HepG2 (cell line): Measurements from ENCODE around the gene DDAH2. TPM values are rescaled to one million over a fixed set of nuclear protein-coding genes. Genes with fewer than 3 reads are reported as not detected.
A peak's percentile ranks its signal among the peaks of the same experiment; 100 is the strongest.

Source experiments
- ATAC-seq: fragments of 200-7000 bp; cut with Tn5 transposase; 3 replicates; pipeline ENCODE4 v1.9.1; 2020; ENCODE audit warnings: mild to moderate bottlenecking, moderate library complexity
- BruUV-seq: library from RNA; stranded (reverse); fragments of 400-500 nt; replicated peaks from 2 replicates; lab custom pipeline; 2021; lab: Mats Ljungman, UMichigan
- CTCF ChIA-PET: fragments of 300-600 bp; formaldehyde crosslinking; extraction: SDS; loops from one replicate; lab custom pipeline; 2021; ENCODE audit warnings: low total read pairs, inconsistent platforms, low intra/inter-chr PET ratio; lab: Yijun Ruan, JAX
- POLR2A ChIA-PET: fragments of 350-600 bp; sonication (Branson Sonifier 250); formaldehyde crosslinking; loops from one replicate; lab custom pipeline; 2020; ENCODE audit warnings: antibody characterized with exemption, inconsistent platforms; lab: Yijun Ruan, JAX
- DNase-seq: peaks from one replicate; pipeline ENCODE4 v3.0.0-alpha.2; 2015; ENCODE audit warnings: low spot score
- FAIRE-seq: peaks from 3 replicates; lab custom pipeline; 2011; peaks lifted over from hg19 to GRCh38; lab: Jason Lieb, UNC
- H2AFZ ChIP-seq: one replicate; pipeline ENCODE4 v1.6.1; 2011; ENCODE audit warnings: low read length, inconsistent platforms
- H3K27ac ChIP-seq: fragments of 300-600 bp; 3 replicates; pipeline ENCODE4 v1.8.0; 2011; ENCODE audit warnings: mixed run types, mild to moderate bottlenecking, mixed read lengths, low read length, inconsistent platforms; ENCODE audit not compliant: insufficient read depth; ENCODE audit errors: extremely low read length
- H3K27me3 ChIP-seq, 2 experiments: fragments of 200-600 bp in 1 of 2; 2 replicates in 1 of 2; 3 replicates in 1 of 2; pipeline versions ENCODE4 v1.6.0 to v1.8.0; 2011; ENCODE audit warnings: low read length in 2 of 2, mild to moderate bottlenecking in 2 of 2, moderate library complexity in 2 of 2, inconsistent platforms in 1 of 2; ENCODE audit not compliant: insufficient read depth in 2 of 2, control insufficient read depth in 1 of 2
- H3K36me3 ChIP-seq, 2 experiments: fragments of 200-600 bp in 1 of 2; replicated peaks in 1 of 2; 2 replicates in 1 of 2; 3 replicates in 1 of 2; pipeline versions ENCODE4 v1.5.1 to v1.8.0; 2011; ENCODE audit warnings: low read length in 2 of 2, inconsistent platforms in 1 of 2; ENCODE audit not compliant: insufficient read depth in 2 of 2, control insufficient read depth in 1 of 2
- H3K4me1 ChIP-seq: 2 replicates; pipeline ENCODE4 v1.5.1; 2012; ENCODE audit warnings: low read length, inconsistent platforms; ENCODE audit not compliant: insufficient read depth
- H3K4me2 ChIP-seq: 2 replicates; pipeline ENCODE4 v1.6.0; 2011; ENCODE audit warnings: low read depth, low read length, inconsistent platforms
- H3K4me3 ChIP-seq, 3 experiments: fragments of 200-600 bp in 1 of 3; sonication (generic), shearing (Covaris generic) in 1 of 3; replicated peaks in 1 of 3; 2 replicates each; pipeline ENCODE4 v1.5.1; 2011 to 2016; ENCODE audit warnings: low read length in 3 of 3, inconsistent platforms in 2 of 3, low read depth in 2 of 3, mild to moderate bottlenecking in 2 of 3, control low read depth in 1 of 3, mixed read lengths in 1 of 3; ENCODE audit not compliant: insufficient read depth in 1 of 3
- H3K79me2 ChIP-seq: one replicate; pipeline ENCODE4 v1.6.1; 2011; ENCODE audit warnings: low read length, inconsistent platforms; ENCODE audit not compliant: insufficient read depth
- H3K9ac ChIP-seq: 2 replicates; pipeline ENCODE4 v1.6.0; 2011; ENCODE audit warnings: mild to moderate bottlenecking, low read depth, low read length, inconsistent platforms; ENCODE audit not compliant: insufficient read depth
- H3K9me3 ChIP-seq: 2 replicates; pipeline ENCODE4 v1.5.1; 2012; ENCODE audit warnings: mild to moderate bottlenecking, low read length
- H4K20me1 ChIP-seq: 2 replicates; pipeline ENCODE4 v1.6.0; 2011; ENCODE audit warnings: inconsistent platforms, mild to moderate bottlenecking, low read length, moderate library complexity; ENCODE audit not compliant: insufficient read depth
- BHLHE40 ChIP-seq: IDR thresholded peaks from 2 replicates; pipeline ENCODE4 v1.6.1; 2011; ENCODE audit warnings: low read length, improper control_type of control experiment
- CAMTA2 ChIP-seq: sonication (generic); formaldehyde crosslinking; IDR thresholded peaks from 2 replicates; pipeline ENCODE4 v1.4.0; 2020; ENCODE audit warnings: mild to moderate bottlenecking, missing genetic modification reagents, borderline replicate concordance
- KDM5B ChIP-seq: sonication (generic); formaldehyde crosslinking; IDR thresholded peaks from 2 replicates; pipeline ENCODE4 v1.4.0; 2020; ENCODE audit warnings: missing genetic modification reagents, mild to moderate bottlenecking, borderline replicate concordance
- KMT2A ChIP-seq: sonication (generic); formaldehyde crosslinking; IDR thresholded peaks from 2 replicates; pipeline ENCODE4 v1.4.0; 2020; ENCODE audit warnings: missing genetic modification reagents
- NR2F6 ChIP-seq, 2 experiments: IDR thresholded peaks; 2 replicates each; pipeline ENCODE4 v1.6.1; 2016; ENCODE audit warnings: antibody characterized with exemption in 1 of 2, mild to moderate bottlenecking in 1 of 2
- PHB2 ChIP-seq: fragments of 450-650 bp; IDR thresholded peaks from 2 replicates; pipeline ENCODE4 v1.6.1; 2018; ENCODE audit not compliant: partially characterized antibody
- SNRNP70 ChIP-seq: fragments of 200-400 bp; formaldehyde crosslinking; IDR thresholded peaks from 2 replicates; pipeline ENCODE4 v1.6.1; 2017; ENCODE audit warnings: mild to moderate bottlenecking, low read depth, low read length, moderate library complexity
- SRSF9 ChIP-seq: fragments of 200-400 bp; formaldehyde crosslinking; IDR thresholded peaks from 2 replicates; pipeline ENCODE4 v1.6.1; 2018; ENCODE audit warnings: borderline replicate concordance, mild to moderate bottlenecking, low read depth, low read length; ENCODE audit not compliant: insufficient read depth, poor library complexity, severe bottlenecking
- ZNF333 ChIP-seq: sonication (generic); formaldehyde crosslinking; IDR thresholded peaks from 2 replicates; pipeline ENCODE4 v1.4.0; 2020; ENCODE audit warnings: mild to moderate bottlenecking, missing genetic modification reagents, borderline replicate concordance
- ZNF780A ChIP-seq: sonication (generic); formaldehyde crosslinking; IDR thresholded peaks from 2 replicates; pipeline ENCODE4 v1.8.0; 2022; ENCODE audit warnings: mild to moderate bottlenecking, missing genetic modification reagents, moderate library complexity
- ZNF781 ChIP-seq: sonication (generic); formaldehyde crosslinking; IDR thresholded peaks from 2 replicates; pipeline ENCODE4 v1.5.1; 2020; ENCODE audit warnings: borderline replicate concordance, mild to moderate bottlenecking, missing genetic modification reagents; ENCODE audit errors: not compliant biosample characterization
- WGBS: methylation state at CpG from one replicate; pipeline ENCODE4 v1.1.6; 2017; ENCODE audit warnings: low lambda C conversion rate; 5-methylcytosine and 5-hydroxymethylcytosine counted together
- in situ Hi-C: cut with HindIII; loops from 2 replicates; pipeline ENCODE4 v1.10.0; 2017; ENCODE audit warnings: low pct_unique_long_range_greater_than_20kb; ENCODE audit not compliant: extremely low pct_ligation_motif_present
- intact Hi-C: fragments of 100-400 bp; cut with micrococcal nuclease; formaldehyde crosslinking; loops from one replicate; pipeline ENCODE4 v1.10.0; 2022; ENCODE audit not compliant: unreplicated experiment
- polyA plus RNA-seq, 8 experiments: library from polyadenylated mRNA; depleted of rRNA in 3 of 8; stranded (reverse) in 7 of 8; unstranded in 1 of 8; fragments of >200 nt; fragmentation: Illumina TruSeq in 4 of 8; extraction: Trizol in 4 of 8; gene quantifications; 2 replicates each; pipeline versions ENCODE4 v1.2.1 to v1.2.3, GENCODE V29; 2011 to 2016; ENCODE audit warnings: low read depth in 4 of 8, missing spikeins in 1 of 8, mixed read lengths in 1 of 8; ENCODE audit not compliant: insufficient read depth in 1 of 8
- total RNA-seq, 5 experiments: library from RNA; depleted of rRNA; stranded (reverse); fragments of >200 nt; fragmentation: Illumina TruSeq; extraction: Trizol; gene quantifications; 2 replicates each; pipeline ENCODE4 v1.2.3, GENCODE V29; 2016; ENCODE audit warnings: low read depth in 1 of 5
- TF ChIP-seq, protein P1 (sequence below): sonication (generic); formaldehyde crosslinking; IDR thresholded peaks from 2 replicates; pipeline ENCODE4 v1.8.0; 2022; ENCODE audit warnings: missing genetic modification reagents, mild to moderate bottlenecking, inconsistent platforms, borderline replicate concordance
- TF ChIP-seq, protein P2 (sequence below): sonication (generic); formaldehyde crosslinking; IDR thresholded peaks from 2 replicates; pipeline ENCODE4 v1.9.0; 2021; ENCODE audit warnings: missing genetic modification reagents, borderline replicate concordance
- TF ChIP-seq, protein P3 (sequence below): sonication (generic); formaldehyde crosslinking; conservative IDR thresholded peaks from 2 replicates; pipeline ENCODE4 v1.4.0; 2020; ENCODE audit warnings: mild to moderate bottlenecking, missing genetic modification reagents, moderate library complexity

The DDAH2 gene
- total and polyA plus RNA-seq, 2 of the 13 experiments (the other 11 are each of a cell fraction or from before 2014, with no cell fraction given), result 16.4 to 21.1 TPM

DNA sequence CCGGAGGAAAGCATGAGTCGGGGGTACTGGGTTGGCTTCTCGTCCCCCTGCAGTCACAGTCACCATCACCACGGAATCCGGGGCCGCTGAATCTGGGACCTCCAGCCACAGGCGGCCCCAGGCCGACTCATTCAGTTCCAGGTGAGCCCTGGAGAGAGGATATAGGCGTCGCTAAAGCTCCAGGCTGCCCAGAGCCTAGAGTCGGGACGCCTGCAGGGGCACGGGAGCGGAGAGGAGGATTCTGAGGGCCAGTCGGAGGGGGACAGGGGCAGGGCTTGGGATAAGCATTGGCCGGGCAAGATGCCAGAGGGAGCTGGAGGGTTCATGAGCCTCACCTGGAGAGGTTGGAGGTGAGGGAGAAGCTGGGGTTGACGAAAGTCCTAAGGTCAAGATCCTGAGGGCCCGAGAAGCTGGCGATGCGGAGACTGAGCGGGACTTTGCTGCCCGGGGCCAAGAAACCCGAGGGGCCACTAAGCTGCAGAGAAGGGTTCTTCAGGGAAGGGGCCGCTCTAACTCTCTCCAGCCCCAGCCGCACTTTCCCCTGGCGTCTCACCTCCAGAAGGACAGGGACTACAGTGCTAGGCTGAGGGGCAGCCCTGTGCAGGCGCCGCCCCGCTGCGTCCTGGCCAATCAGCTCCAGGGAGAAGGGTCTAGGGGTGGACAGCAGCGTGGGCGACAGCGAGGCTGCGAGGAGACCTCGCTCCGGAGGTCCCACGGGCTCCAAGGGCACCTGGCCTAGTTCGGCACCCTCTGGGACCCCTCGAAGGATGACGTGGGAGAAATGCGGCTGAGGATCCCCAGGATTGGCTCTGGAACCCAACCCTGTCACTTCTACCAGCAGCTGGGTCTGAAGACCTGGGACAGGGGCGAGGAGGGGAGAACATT lies 37.1 kb upstream of the DDAH2 start (continued):
- TF ChIP-seq, protein P1, sequence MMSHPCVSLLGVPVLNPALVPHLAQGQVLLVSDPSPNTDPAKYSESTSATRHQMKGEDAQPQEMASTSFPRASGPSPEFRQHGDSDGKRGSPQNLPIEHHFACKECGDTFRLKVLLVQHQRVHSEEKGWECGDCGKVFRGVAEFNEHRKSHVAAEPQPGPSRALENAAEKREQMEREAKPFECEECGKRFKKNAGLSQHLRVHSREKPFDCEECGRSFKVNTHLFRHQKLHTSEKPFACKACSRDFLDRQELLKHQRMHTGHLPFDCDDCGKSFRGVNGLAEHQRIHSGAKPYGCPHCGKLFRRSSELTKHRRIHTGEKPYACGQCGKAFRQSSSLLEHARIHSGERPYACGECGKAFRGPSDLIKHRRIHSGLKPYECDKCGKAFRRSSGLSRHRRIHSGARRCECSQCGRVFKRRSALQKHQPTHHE (CRISPR knock-in tag), result peak; percentile 47; the same call in 1 of the 2 replicates
- 0 out of 2 replicates have a peak, but pooled peaks have one; percentile 18 for TF ChIP-seq KMT2A (CRISPR knock-in tag)

DNA sequence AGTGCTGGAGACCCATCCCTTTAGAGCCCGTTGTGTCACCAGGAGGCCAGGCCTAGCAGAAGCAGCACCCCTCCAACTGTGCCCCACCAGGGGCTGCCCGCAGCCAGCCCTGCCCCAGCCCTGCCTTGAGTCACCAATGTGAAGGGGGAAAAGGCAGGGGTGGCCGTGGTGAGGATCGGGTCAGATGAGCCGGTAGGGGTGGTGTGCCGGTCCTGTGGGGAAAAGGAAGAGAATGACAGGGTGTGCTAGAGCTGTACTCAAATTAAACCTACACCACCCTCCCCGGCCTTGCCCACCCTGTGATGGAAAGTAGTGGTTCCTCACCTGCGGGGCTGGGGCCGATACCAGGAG lies 36.4 kb upstream of the DDAH2 start:
- 88% methylated on average over 9 of the region's 9 CpGs for WGBS
- DNase-seq, result no peak
- no TSS peak for BruUV-seq
- intact Hi-C loops, result no loop called here
- Histone ChIP-seq H3K4me1 (peaks cover 57% of the 10 kb centered on the region), H3K9ac (peak overlapping the region; percentile 66), H3K4me3 (peak overlapping the region; percentile 46 to 74 (median 56); a peak in 4 of 6 replicates), H4K20me1 (no peaks in the 10 kb centered on the region), H3K27ac (no peak overlapping the region), H2AFZ (no peak overlapping the region), H3K9me3 (no peaks in the 10 kb centered on the region), H3K36me3 (peaks cover 0 to 1% of the 10 kb centered on the region in 2 experiments; a peak in 2 of 5 replicates), H3K27me3 (no peaks in the 10 kb centered on the region), H3K79me2 (no peaks in the 10 kb centered on the region), H3K4me2 (peak overlapping the region; percentile 90)
- POLR2A ChIA-PET, result interaction anchor here (0.9 to 2.3 kb wide), 23 partner anchors 10 to 156 kb away, joined by 3 to 172 read pairs (median 7); partner anchors contain the start of genes ABHD16A, APOM, BAG6 and CLIC1
- TF ChIP-seq, protein P2, sequence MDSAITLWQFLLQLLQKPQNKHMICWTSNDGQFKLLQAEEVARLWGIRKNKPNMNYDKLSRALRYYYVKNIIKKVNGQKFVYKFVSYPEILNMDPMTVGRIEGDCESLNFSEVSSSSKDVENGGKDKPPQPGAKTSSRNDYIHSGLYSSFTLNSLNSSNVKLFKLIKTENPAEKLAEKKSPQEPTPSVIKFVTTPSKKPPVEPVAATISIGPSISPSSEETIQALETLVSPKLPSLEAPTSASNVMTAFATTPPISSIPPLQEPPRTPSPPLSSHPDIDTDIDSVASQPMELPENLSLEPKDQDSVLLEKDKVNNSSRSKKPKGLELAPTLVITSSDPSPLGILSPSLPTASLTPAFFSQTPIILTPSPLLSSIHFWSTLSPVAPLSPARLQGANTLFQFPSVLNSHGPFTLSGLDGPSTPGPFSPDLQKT, result no peak
- TF ChIP-seq, protein P3, sequence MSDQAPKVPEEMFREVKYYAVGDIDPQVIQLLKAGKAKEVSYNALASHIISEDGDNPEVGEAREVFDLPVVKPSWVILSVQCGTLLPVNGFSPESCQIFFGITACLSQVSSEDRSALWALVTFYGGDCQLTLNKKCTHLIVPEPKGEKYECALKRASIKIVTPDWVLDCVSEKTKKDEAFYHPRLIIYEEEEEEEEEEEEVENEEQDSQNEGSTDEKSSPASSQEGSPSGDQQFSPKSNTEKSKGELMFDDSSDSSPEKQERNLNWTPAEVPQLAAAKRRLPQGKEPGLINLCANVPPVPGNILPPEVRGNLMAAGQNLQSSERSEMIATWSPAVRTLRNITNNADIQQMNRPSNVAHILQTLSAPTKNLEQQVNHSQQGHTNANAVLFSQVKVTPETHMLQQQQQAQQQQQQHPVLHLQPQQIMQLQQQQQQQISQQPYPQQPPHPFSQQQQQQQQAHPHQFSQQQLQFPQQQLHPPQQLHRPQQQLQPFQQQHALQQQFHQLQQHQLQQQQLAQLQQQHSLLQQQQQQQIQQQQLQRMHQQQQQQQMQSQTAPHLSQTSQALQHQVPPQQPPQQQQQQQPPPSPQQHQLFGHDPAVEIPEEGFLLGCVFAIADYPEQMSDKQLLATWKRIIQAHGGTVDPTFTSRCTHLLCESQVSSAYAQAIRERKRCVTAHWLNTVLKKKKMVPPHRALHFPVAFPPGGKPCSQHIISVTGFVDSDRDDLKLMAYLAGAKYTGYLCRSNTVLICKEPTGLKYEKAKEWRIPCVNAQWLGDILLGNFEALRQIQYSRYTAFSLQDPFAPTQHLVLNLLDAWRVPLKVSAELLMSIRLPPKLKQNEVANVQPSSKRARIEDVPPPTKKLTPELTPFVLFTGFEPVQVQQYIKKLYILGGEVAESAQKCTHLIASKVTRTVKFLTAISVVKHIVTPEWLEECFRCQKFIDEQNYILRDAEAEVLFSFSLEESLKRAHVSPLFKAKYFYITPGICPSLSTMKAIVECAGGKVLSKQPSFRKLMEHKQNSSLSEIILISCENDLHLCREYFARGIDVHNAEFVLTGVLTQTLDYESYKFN (CRISPR knock-in tag), result 0 out of 2 replicates have a peak, but pooled peaks have one; percentile 0
- TF ChIP-seq SNRNP70 (no peak), PHB2 (no peak), KDM5B (CRISPR knock-in tag) (no peak), NR2F6 (IDR thresholded peaks at IDR 0.05) (no peak), NR2F6 (CRISPR knock-in tag; IDR thresholded peaks at IDR 0.05) (no peak), BHLHE40 (no peak), SRSF9 (no peak), ZNF781 (CRISPR knock-in tag) (no peak), ZNF333 (0 out of 2 replicates have a peak, but pooled peaks have one; percentile 7), CAMTA2 (CRISPR knock-in tag) (no peak), ZNF780A (CRISPR knock-in tag) (no peak)
- CTCF ChIA-PET, result no interaction called here
- in situ Hi-C loops, result loop anchor here (5.0 kb wide), 2 partner anchors 33 to 83 kb away; partner anchors contain the start of gene LY6G5C
- FAIRE-seq, result no peak
- no peak for ATAC-seq
